Measurements from ENCODE around the gene TFCP2.

The TFCP2 gene

DNA sequence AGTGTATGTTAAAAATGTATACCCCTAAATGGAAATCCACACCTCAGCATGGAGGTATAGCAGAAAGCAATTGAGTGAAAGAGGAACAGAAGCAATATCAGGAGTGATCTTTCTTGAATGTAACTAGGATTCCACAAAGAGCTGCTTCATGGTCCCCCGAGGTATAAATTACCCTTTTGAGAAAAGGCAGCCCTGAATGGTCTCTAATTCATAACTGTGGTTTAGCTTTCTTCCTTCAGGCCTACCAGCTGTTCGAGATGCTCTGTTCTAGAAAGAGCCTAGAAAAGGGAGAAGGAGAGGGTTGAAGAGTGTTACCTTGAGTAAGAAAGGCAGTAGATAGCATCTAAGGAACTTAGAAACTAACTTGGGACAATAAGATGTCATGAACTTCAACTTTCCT, 46.6 kb downstream of the TFCP2 start:
- DNase-seq (ENCODE audit: extremely low spot score), result no peak
- TF ChIP-seq SUZ12 (IDR thresholded peaks at IDR 0.05) (no peak), ELF4 (IDR thresholded peaks at IDR 0.05) (no peak), ARNT (IDR thresholded peaks at IDR 0.05) (no peak), LEF1 (IDR thresholded peaks at IDR 0.05; ENCODE audit: borderline replicate concordance) (no peak), FOXM1 (IDR thresholded peaks at IDR 0.05; ENCODE audit: borderline replicate concordance) (no peak), CTBP1 (IDR thresholded peaks at IDR 0.05; ENCODE audit: borderline replicate concordance) (no peak), TARDBP (IDR thresholded peaks at IDR 0.05) (no peak)
- ChIA-PET POLR2A (no interaction called here), CTCF (interaction anchor here (0.6 kb wide), 1 partner anchor 1851 kb away, joined by 4 read pairs; no protein-coding TSS in a partner anchor)

DNA sequence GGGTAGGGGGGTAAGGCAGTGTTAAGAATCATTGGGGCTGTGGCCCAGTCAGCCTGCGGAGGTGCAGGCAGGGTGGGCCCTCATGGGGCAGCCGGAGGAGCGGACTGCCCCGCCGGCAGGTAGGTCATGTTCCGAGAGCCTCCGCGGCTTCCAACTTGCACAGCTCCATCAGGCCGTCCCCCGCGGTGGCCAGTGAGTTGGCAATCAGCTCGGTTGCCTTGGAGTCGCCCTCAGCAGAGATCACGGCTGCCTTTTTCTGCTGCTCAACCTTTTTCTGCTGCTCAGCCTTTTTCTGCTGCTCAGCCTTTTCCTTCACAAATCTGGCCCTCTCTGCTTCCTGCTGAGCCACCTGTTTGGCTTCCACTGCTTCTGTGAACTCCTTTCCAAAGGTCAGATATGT, 48.4 kb downstream of the TFCP2 start:
- POLR2A ChIA-PET, result no interaction called here
- CTCF ChIA-PET, result no interaction called here
- no peak for TF ChIP-seq CTBP1 (IDR thresholded peaks at IDR 0.05; ENCODE audit: borderline replicate concordance)
- no peak for TF ChIP-seq FOXK2 (IDR thresholded peaks at IDR 0.05)
- TF ChIP-seq, protein P1, sequence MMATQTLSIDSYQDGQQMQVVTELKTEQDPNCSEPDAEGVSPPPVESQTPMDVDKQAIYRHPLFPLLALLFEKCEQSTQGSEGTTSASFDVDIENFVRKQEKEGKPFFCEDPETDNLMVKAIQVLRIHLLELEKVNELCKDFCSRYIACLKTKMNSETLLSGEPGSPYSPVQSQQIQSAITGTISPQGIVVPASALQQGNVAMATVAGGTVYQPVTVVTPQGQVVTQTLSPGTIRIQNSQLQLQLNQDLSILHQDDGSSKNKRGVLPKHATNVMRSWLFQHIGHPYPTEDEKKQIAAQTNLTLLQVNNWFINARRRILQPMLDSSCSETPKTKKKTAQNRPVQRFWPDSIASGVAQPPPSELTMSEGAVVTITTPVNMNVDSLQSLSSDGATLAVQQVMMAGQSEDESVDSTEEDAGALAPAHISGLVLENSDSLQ (IDR thresholded peaks at IDR 0.05), result no peak
- TF ChIP-seq SP1 (IDR thresholded peaks at IDR 0.05), result no peak
- no peak for TF ChIP-seq ZNF384 (IDR thresholded peaks at IDR 0.05)
- no peak for TF ChIP-seq LEF1 (IDR thresholded peaks at IDR 0.05; ENCODE audit: borderline replicate concordance)
- TF ChIP-seq FOXA1 (IDR thresholded peaks at IDR 0.05), result no peak
- no peak for TF ChIP-seq SUZ12 (IDR thresholded peaks at IDR 0.05)
- no peak for TF ChIP-seq L3MBTL2 (conservative IDR thresholded peaks at IDR 0.05)
- TF ChIP-seq TARDBP (IDR thresholded peaks at IDR 0.05), result no peak
- no peak for TF ChIP-seq NFRKB (IDR thresholded peaks at IDR 0.05)
- no peak for DNase-seq (ENCODE audit: extremely low spot score)

DNA sequence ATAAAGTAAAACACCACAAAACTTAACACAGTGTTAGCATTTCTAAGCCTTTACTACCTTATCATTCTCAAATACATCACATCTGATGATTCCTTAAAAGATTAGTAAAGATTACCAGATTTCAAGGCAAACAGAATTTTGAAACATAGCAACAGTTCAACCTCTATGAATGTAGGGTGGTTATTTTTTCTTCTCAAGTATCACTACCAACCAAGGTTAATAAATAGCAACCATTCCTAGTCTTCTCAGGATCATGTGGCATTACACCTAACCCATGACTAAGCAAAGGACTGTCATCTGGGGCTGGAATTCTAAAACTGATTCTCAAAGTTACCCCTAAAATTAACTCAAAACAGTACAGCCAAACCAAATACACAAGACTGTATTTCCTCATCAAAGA, 50.1 kb downstream of the TFCP2 start:
- ChIA-PET POLR2A (no interaction called here), CTCF (no interaction called here)
- no peak for DNase-seq (ENCODE audit: extremely low spot score)
- TF ChIP-seq LEF1 (IDR thresholded peaks at IDR 0.05; ENCODE audit: borderline replicate concordance) (no peak), L3MBTL2 (conservative IDR thresholded peaks at IDR 0.05) (no peak), NFRKB (IDR thresholded peaks at IDR 0.05) (no peak), HDGF (IDR thresholded peaks at IDR 0.05; ENCODE audit: borderline replicate concordance) (no peak), ARNT (IDR thresholded peaks at IDR 0.05) (no peak), FOXK2 (IDR thresholded peaks at IDR 0.05) (no peak), CTBP1 (IDR thresholded peaks at IDR 0.05; ENCODE audit: borderline replicate concordance) (no peak), BHLHE40 (IDR thresholded peaks at IDR 0.05; ENCODE audit: borderline replicate concordance) (no peak)

DNA sequence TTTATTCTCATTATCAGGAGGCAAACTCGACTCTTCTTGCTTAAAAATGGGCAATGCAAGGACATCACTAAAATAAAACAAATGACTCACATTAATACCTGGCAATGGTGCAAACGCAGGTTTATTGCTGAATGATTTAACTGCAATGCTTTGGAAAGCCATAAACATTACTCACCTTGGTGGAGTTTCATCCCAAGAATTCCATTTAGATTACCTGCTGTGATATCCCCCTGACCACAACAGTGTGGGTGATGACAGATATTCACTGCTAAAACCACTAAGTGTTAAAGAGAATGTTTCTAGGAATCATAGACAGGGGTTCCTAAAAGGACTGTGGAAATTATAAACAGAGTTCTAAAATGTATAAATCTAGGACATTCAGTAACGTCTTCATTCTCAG, 54.2 kb downstream of the TFCP2 start:
- CTCF ChIA-PET, result no interaction called here
- POLR2A ChIA-PET, result no interaction called here
- no peak for TF ChIP-seq LEF1 (IDR thresholded peaks at IDR 0.05; ENCODE audit: borderline replicate concordance)
- no peak for TF ChIP-seq NFRKB (IDR thresholded peaks at IDR 0.05)
- no peak for DNase-seq (ENCODE audit: extremely low spot score)

DNA sequence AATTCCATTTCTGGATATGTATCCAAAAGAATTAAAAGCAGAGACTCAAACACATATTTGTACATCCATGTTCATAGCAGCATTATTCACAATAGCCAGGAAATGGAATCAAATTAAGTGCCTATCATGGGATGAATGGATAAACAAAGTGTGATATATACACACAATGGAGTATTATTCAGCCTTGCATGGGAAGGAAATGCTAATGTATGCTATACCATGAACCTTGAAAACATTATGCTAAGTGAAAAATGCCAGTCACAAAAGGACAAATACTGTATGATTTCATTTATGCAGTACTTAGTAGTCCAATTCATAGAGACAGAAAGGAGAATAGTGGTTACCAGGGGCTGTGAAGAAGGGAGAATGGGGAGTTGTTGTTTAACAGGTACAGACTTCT, 57.4 kb downstream of the TFCP2 start:
- ChIA-PET POLR2A (no interaction called here), CTCF (no interaction called here)
- TF ChIP-seq L3MBTL2 (conservative IDR thresholded peaks at IDR 0.05), result no peak
- TF ChIP-seq, protein P1 (IDR thresholded peaks at IDR 0.05), result no peak
- no peak for TF ChIP-seq ARNT (IDR thresholded peaks at IDR 0.05)
- no peak for DNase-seq (ENCODE audit: extremely low spot score)

DNA sequence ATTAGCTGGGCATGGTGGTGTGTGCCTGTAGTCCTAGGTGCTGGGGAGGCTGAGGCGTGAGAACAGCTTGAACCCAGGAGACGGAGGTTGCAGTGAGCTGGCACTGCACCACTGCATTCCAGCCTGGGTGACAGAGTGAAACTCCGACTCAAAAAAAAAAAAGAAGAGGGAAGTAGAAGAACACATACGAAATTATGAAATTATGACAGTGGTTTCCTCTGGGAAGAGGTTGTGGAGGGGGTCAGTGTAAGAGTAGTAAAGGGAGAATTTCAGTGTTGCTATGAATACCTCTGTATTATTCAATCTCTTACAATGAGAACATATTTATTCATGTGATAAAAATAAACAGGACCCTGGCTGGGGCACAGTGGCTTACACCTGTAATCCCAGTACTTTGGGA, 64.8 kb downstream of the TFCP2 start:
- TF ChIP-seq ZNF384 (IDR thresholded peaks at IDR 0.05) (no peak), FOXM1 (IDR thresholded peaks at IDR 0.05; ENCODE audit: borderline replicate concordance) (no peak), L3MBTL2 (conservative IDR thresholded peaks at IDR 0.05) (no peak)
- CTCF ChIA-PET, result no interaction called here
- POLR2A ChIA-PET, result no interaction called here
- no peak for DNase-seq (ENCODE audit: extremely low spot score)

DNA sequence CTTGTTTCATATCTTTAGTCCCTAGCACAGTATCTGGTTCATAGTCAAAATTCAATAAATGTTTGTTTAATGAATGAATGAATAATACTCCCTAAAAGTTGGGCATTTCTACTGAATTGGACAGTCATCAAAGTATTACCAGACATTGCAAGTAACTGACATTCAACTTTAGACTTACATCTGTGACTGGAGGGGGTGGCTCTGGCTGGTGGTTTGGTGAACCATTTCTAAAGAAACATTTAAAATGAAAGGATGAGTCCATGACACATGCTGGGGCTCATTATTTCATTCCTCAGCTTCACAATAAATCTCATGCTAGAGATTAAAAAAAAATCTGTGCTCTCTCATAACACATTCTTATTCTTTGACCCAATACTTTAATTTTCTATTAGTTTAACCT, 69.0 kb downstream of the TFCP2 start:
- ChIA-PET CTCF (no interaction called here), POLR2A (no interaction called here)
- DNase-seq (ENCODE audit: extremely low spot score), result no peak
- no peak for TF ChIP-seq TARDBP (IDR thresholded peaks at IDR 0.05)
- no peak for TF ChIP-seq SUZ12 (IDR thresholded peaks at IDR 0.05)

DNA sequence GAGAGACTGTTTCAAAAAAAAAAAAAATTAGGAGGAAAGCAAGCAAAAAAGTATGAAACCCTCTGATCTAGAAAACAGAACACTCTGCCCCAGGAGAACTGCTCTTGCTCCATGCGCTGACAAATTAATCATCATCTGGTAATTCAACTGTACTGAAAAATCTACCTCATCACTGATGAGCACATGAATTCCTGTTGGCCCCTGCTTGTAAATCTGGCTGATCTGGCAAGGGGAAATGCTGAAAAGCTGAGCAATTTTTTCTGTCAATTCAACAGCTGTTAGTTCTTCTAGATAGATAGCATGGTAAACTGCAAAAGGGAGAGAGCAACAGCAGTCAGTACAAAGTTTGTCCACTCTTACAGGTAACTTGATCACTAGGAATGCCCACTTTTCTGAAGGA, 74.3 kb downstream of the TFCP2 start:
- POLR2A ChIA-PET, result no interaction called here

DNA sequence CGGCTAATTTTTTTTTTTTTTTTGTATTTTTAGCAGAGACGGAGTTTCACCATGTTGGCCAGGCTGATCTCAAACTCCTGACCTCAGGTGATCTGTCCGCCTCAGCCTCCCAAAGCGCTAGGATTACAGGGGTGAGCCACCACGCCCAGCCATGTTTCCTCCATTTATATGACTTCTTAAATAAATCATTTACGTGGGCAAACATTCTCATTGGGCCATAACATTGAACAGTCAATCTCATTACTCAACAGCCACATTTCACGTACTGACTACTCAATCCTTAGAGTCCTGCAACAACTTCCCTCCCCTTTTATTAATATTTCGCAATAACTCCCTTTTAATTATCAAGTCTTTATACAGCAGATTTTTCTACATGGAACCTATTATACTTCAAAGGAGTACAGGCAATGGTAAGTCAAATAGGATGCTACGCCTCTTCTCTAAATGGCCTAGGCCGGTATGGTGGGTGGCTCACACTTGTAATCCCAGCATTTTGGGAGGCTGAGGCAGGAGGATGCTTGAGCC, 82.2 kb downstream of the TFCP2 start:
- CTCF ChIA-PET, result no interaction called here

More for the DNA sequence above, 74.3 kb downstream of the TFCP2 start:
- CTCF ChIA-PET, result no interaction called here
- no peak for DNase-seq (ENCODE audit: extremely low spot score)
- TF ChIP-seq SP1 (IDR thresholded peaks at IDR 0.05) (no peak), NFRKB (IDR thresholded peaks at IDR 0.05) (no peak), LEF1 (IDR thresholded peaks at IDR 0.05; ENCODE audit: borderline replicate concordance) (no peak), FOXK2 (IDR thresholded peaks at IDR 0.05) (no peak)

More for the DNA sequence above, 82.2 kb downstream of the TFCP2 start:
- DNase-seq (ENCODE audit: extremely low spot score), result no peak
- POLR2A ChIA-PET, result no interaction called here
- no peak for TF ChIP-seq HDGF (IDR thresholded peaks at IDR 0.05; ENCODE audit: borderline replicate concordance)

Measured in HEK293T (cell line).